GM18505 (cell line): ENCODE measurements around the gene CACNA2D1.
"Not testable (repeated sequence)": the region's sequence is repeated elsewhere in the genome, so short reads cannot be mapped to it uniquely, and the experiment has no call there.

ENCODE experiments used
- ATAC-seq: cut with Tn5 transposase; IDR thresholded peaks from one replicate; pipeline ENCODE4 v1.9.1; 2021; ENCODE audit not compliant: unreplicated experiment
- POLR2A ChIP-seq: IDR thresholded peaks from 4 replicates; pipeline ENCODE4 v1.6.1; 2011; ENCODE audit warnings: borderline replicate concordance; ENCODE audit not compliant: insufficient read depth, insufficient read length; ENCODE audit errors: extremely low read depth

Gene CACNA2D1

GRCh38 chr7:82396343-82396742 is 47.2 kb downstream of the CACNA2D1 start:
- TF ChIP-seq POLR2A = no peak
- ATAC-seq = no peak

DNA sequence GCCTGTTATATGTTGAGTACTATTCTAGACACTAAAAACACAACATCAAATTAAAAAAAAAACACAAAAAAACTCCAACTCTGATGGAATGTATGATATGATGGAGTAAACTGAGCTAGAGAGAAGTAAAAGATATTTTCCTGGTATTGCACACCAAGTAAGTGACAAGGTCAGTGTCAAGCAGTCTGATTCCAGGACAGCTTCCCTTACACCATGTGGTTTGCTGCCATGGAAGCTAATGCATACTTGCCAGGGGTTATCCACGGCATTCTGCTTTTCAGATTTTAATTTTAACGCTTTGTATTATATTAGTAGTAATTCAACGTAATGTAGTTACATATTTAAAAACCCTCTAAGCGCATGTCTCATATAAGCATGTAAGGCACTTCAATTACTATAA is 48.4 kb downstream of the CACNA2D1 start:
- no peak for TF ChIP-seq POLR2A
- no peak for ATAC-seq

DNA sequence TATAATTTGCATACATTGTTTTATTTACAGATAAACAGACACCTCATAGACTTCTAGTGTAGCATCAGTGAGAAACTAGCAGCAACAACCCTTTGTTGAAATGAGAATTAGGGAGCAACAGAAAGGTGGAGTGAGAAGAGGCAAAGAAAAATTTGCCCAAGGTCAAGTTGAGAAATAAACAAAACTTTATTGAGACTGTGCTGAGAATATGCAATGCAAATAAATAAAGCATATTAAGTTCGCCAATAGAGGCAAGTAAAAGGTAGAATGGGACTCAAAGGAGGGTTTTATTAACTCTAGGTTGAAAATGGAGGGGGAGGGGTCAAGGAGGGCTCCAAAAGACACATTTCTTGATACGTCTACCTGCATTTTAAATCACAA is 49.7 kb downstream of the CACNA2D1 start:
- no peak for ATAC-seq
- TF ChIP-seq POLR2A = no peak

DNA sequence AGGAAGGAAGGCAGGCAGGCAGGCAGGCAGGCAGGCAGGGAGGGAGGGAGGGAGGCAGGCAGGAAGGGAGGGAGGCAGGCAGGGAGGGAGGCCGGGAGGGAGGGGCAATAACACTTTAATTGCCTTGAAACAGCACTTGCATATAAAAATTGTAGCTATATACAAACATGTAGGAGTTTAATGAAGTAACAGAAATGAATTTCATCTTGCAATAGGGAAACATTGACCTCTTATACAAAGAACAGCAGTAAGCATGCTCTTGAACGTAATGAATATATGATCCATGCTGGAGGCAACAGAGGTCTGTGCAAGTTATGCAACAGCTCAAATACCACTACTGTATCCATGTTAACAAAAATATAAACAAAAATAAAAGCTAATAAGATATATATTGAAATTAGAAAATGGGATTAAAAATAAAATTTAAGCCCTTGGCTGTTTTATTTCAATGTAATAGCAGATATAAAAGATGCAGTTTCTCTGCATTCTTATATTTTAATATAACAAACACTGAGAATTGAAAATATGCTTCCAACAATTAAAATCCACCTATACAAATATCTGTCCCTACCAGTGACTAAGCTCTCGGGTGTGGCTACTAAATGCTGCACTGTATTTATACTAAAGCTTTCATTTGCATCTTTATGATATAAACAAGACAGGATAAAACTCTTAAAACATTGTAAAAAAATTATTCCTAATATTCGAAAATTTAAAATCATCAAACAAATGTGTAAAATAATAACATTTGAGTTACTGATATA is 50.3 kb downstream of the CACNA2D1 start:
- no peak for ATAC-seq
- TF ChIP-seq POLR2A = no peak

GRCh38 chr7:82390936-82391335 is 52.6 kb downstream of the CACNA2D1 start:
- TF ChIP-seq POLR2A = no peak

DNA sequence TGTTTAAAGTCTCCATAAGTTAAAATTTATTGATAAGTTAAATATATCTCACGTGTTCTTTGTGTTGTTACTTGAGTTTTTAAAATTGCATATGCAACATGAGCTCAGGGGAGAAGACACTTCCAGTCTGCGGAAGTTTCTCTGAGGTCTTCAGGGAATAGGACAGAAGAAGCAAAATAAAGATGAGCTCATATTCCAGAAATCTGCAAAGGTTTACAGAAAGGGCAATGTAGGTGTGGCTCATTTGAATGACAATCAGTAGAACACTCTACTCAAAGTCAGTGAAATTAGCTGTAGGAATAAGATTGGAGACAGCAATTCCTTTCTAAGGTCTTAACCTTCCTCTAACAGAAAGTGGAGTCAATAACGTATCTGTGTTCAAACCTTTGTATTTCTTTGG is 53.7 kb downstream of the CACNA2D1 start:
- no peak for ATAC-seq
- no peak for TF ChIP-seq POLR2A

More at GRCh38 chr7:82390936-82391335, 52.6 kb downstream of the CACNA2D1 start:
- ATAC-seq = no peak

DNA sequence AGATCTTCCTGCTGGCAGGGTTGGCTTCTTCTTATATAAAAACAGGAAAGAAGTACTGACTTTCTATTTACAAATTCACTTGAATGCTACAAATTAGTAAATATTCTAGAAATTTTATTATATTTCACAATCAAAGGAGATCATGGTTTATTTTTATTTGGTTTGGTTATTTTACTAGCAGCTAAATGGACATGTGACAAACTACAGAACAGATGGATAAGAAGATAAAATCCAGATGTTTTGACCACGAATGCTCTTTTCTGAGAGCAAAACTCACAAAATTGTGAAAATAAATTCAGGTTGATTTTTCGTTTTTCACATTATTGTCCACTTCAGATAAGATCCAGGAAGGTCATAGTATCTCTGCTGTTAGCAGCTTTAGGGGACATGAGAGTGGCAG is 55.4 kb downstream of the CACNA2D1 start:
- TF ChIP-seq POLR2A = no peak
- ATAC-seq = no peak

DNA sequence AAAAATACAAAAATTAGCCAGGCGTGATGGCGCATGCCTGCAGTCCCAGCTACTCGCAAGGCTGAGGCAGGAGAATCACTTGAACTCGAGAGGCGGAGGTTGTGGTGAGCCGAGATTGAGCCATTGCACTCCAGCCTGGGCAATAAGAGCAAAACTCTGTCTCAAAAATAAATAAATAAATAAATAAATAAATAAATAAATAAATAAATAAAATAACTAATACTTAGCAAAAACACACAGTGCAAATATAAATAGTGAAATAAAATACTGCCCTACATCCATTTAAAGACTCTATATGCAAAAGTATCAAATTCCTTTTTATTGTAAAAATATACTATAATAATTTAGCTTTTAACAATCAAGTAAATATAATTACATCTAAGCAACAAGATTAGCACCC is 57.0 kb downstream of the CACNA2D1 start:
- not testable (repeated sequence) for ATAC-seq

DNA sequence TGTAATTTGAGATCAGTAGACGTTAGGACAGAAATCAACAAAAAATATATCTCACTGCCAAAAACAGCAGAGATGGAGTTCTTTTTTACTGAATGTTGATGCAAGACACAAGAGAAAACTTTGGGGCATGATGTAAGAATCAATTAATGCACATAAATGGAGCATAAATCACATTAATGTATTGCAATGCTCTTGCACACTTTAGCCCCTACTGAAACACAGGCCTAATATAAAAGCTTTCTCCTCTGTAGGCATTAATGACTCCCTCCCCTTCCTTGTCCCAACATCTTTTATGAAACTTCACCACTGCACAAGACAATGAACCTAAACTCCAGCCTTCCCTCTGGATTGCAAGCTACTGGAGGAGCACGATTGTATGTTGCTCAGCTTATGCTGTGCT is 58.8 kb downstream of the CACNA2D1 start:
- TF ChIP-seq POLR2A = no peak
- ATAC-seq = no peak

GRCh38 chr7:82384051-82384464 is 59.5 kb downstream of the CACNA2D1 start:
- no peak for TF ChIP-seq POLR2A
- no peak for ATAC-seq

DNA sequence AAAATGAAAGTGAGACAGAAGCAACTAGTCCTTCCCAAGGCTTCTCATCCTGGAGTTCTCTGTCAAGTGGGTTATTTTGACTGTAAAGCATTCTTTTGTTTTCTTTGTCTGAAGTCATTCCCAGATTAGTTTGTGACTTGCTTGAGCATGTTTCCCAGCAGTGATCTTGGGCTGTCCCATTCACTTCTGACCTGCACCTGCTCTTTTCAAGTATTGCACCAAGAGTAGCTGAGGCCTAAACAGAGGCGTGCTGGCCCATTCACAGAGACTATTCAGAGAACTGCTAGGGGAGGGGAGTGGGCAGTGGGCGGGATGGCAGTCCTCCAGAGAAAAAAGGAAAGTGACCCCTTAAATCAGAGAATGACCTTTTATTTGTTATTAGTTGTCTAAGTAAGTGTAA is 61.3 kb downstream of the CACNA2D1 start:
- TF ChIP-seq POLR2A = no peak
- ATAC-seq = no peak

GRCh38 chr7:82376739-82377138 is 66.8 kb downstream of the CACNA2D1 start:
- no peak for ATAC-seq

DNA sequence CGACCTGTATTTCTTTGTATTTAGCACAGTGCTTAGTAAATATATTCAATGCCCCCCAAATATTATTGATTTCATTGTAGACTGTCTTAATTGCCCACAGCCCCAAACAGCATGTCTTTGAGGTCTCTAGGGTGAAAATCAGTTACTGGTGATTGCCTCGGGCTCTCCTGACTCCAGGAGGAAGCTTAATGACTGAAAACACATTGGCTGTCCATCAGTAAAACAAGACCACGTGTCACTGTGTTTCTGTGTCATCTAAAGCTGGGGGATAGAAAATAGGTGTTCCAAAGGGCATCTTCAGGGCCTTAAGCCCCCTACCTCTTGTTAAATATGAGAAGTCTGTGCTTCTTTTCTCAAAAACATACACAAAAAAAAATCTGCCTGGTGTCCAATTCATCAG is 67.9 kb downstream of the CACNA2D1 start:
- no peak for ATAC-seq
- no peak for TF ChIP-seq POLR2A

More at GRCh38 chr7:82376739-82377138, 66.8 kb downstream of the CACNA2D1 start:
- no peak for TF ChIP-seq POLR2A

DNA sequence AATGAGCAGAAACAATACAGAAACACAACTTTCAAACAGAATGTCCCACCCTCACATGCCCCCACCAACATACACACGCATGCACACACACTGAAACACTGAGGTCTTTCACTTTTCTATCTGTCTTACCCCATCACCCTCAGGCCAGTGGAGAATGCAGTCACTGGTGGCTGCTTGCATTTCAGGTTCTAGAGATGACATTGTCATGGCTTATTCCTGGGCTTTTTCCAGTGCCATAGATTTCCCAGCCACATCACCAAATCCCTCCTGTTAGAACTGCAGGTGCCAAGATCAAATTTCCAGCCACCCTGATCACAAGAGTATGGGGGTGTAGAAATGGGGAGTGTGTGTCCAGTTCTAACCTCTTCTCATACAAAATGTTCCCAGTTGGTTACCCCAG is 68.4 kb downstream of the CACNA2D1 start:
- no peak for ATAC-seq
- TF ChIP-seq POLR2A = no peak
